Measurements from ENCODE around the gene DGKB.

DNA sequence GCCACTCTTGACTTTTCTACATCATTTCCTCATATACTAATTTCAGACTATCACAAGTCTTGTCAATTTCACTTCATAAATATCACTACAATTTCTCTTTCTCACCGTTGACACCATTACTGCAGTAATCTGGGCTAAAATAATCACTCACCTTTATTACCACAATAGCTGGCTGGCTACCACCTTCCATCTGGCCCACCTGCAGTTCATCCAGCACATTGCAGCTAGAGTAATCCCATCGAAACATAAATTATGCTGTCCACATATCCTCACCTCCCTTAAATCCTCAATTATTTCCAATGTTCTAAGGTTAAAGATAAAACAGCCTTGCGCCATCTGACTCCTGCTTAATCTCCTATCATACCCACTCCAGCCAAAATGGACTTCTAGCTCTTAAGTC, 16.0 kb downstream of the DGKB start:
- TF ChIP-seq EZH2 (IDR thresholded peaks at IDR 0.05; ENCODE audit: low read length, missing control alignments): no peak
- TF ChIP-seq, protein P1, sequence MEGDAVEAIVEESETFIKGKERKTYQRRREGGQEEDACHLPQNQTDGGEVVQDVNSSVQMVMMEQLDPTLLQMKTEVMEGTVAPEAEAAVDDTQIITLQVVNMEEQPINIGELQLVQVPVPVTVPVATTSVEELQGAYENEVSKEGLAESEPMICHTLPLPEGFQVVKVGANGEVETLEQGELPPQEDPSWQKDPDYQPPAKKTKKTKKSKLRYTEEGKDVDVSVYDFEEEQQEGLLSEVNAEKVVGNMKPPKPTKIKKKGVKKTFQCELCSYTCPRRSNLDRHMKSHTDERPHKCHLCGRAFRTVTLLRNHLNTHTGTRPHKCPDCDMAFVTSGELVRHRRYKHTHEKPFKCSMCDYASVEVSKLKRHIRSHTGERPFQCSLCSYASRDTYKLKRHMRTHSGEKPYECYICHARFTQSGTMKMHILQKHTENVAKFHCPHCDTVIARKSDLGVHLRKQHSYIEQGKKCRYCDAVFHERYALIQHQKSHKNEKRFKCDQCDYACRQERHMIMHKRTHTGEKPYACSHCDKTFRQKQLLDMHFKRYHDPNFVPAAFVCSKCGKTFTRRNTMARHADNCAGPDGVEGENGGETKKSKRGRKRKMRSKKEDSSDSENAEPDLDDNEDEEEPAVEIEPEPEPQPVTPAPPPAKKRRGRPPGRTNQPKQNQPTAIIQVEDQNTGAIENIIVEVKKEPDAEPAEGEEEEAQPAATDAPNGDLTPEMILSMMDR (conservative IDR thresholded peaks at IDR 0.05 in 1 of 2, IDR thresholded peaks at IDR 0.05 in 1 of 2; ENCODE audit: low read depth in 1 of 2, low read length in 2 of 2): no peak
